Osteoblast (primary cell): Measurements from ENCODE around the gene TTC39A. TPM values are rescaled to one million over a fixed set of nuclear protein-coding genes. Genes with fewer than 3 reads are reported as not detected.

ENCODE experiments used
- DNase-seq: peaks from one replicate; pipeline ENCODE4 v3.0.0; 2011; ENCODE audit warnings: low spot score, mixed read lengths; ENCODE audit not compliant: insufficient read length; ENCODE audit errors: missing footprints
- H2AFZ ChIP-seq: 2 replicates; pipeline ENCODE4 v1.6.0; 2011; ENCODE audit warnings: mild to moderate bottlenecking, low read length
- H3K27ac ChIP-seq: 2 replicates; pipeline ENCODE4 v1.5.1; 2011; ENCODE audit warnings: mild to moderate bottlenecking, low read depth, low read length, moderate library complexity
- H3K27me3 ChIP-seq: 2 replicates; pipeline ENCODE4 v1.6.0; 2012; ENCODE audit warnings: mild to moderate bottlenecking, control low read depth, inconsistent platforms, low read length, moderate library complexity; ENCODE audit not compliant: insufficient read depth
- H3K36me3 ChIP-seq: 2 replicates; pipeline ENCODE4 v1.5.1; 2011; ENCODE audit warnings: mild to moderate bottlenecking, low read length, control low read depth, moderate library complexity; ENCODE audit not compliant: insufficient read depth
- H3K4me1 ChIP-seq: 2 replicates; pipeline ENCODE4 v1.5.1; 2011; ENCODE audit warnings: mild to moderate bottlenecking, low read length, control low read depth, moderate library complexity; ENCODE audit not compliant: insufficient read depth
- H3K4me2 ChIP-seq: 2 replicates; pipeline ENCODE4 v1.6.0; 2011; ENCODE audit warnings: mild to moderate bottlenecking, low read length; ENCODE audit not compliant: insufficient read depth
- H3K4me3 ChIP-seq: fragments of 200-600 bp; sonication (generic); 3 replicates; pipeline ENCODE4 v1.5.1; 2012; ENCODE audit warnings: mild to moderate bottlenecking, low read length, inconsistent platforms; ENCODE audit not compliant: insufficient read depth
- H3K79me2 ChIP-seq: 2 replicates; pipeline ENCODE4 v1.6.0; 2012; ENCODE audit warnings: mild to moderate bottlenecking, low read length, control low read depth, inconsistent platforms; ENCODE audit not compliant: insufficient read depth
- H3K9me3 ChIP-seq: 2 replicates; pipeline ENCODE4 v1.5.1; 2011; ENCODE audit warnings: low read depth, low read length, control low read depth
- H4K20me1 ChIP-seq: 2 replicates; pipeline ENCODE4 v1.6.0; 2012; ENCODE audit warnings: mild to moderate bottlenecking, low read length, control low read depth; ENCODE audit not compliant: insufficient read depth
- CTCF ChIP-seq: IDR thresholded peaks from 2 replicates; pipeline ENCODE4 v1.5.1; 2011; ENCODE audit warnings: mild to moderate bottlenecking, low read depth, low read length, moderate library complexity; ENCODE audit errors: extremely low read depth
- total RNA-seq: library from RNA; depleted of rRNA; stranded (reverse); fragments of >200 nt; gene quantifications from 2 replicates; pipeline ENCODE4 v1.2.3, GENCODE V29; 2012

The TTC39A gene
- total RNA-seq, 1 donor = 0.72 TPM

- Histone ChIP-seq H2AFZ (no peak overlapping the region), H4K20me1 (no peaks in the 10 kb centered on the region), H3K9me3 (no peaks in the 10 kb centered on the region), H3K4me2 (no peak overlapping the region), H3K4me1 (peaks cover 7% of the 10 kb centered on the region), H3K36me3 (no peaks in the 10 kb centered on the region), H3K4me3 (no peak overlapping the region), H3K27ac (no peak overlapping the region), H3K27me3 (no peaks in the 10 kb centered on the region), H3K79me2 (no peaks in the 10 kb centered on the region)
- no peak for TF ChIP-seq CTCF
- peak; percentile 23 for DNase-seq
Observed at GRCh38 chr1:51324251-51325010, 5.9 kb downstream of the TTC39A start.

- Histone ChIP-seq H3K9me3 (no peaks in the 10 kb centered on the region), H3K27me3 (no peaks in the 10 kb centered on the region), H3K4me2 (no peak overlapping the region), H4K20me1 (no peaks in the 10 kb centered on the region), H2AFZ (no peak overlapping the region), H3K4me1 (peaks cover 6% of the 10 kb centered on the region), H3K27ac (no peak overlapping the region), H3K79me2 (no peaks in the 10 kb centered on the region), H3K4me3 (no peak overlapping the region), H3K36me3 (no peaks in the 10 kb centered on the region)
- TF ChIP-seq CTCF = no peak
- DNase-seq = peak; percentile 6
Observed at GRCh38 chr1:51323778-51324177, 6.6 kb downstream of the TTC39A start.

- no peak overlapping the region for H2AFZ ChIP-seq
- no peaks in the 10 kb centered on the region for H3K27me3 ChIP-seq
- no peaks in the 10 kb centered on the region for H3K79me2 ChIP-seq
- no peaks in the 10 kb centered on the region for H4K20me1 ChIP-seq
- peak; percentile 48 for DNase-seq
- TF ChIP-seq CTCF = no peak
- H3K4me3 ChIP-seq = no peak overlapping the region
- H3K36me3 ChIP-seq = no peaks in the 10 kb centered on the region
- H3K4me2 ChIP-seq = no peak overlapping the region
- H3K9me3 ChIP-seq = no peaks in the 10 kb centered on the region
- no peak overlapping the region for H3K27ac ChIP-seq
- H3K4me1 ChIP-seq = no peaks in the 10 kb centered on the region
Observed at GRCh38 chr1:51322417-51323101, 7.8 kb downstream of the TTC39A start.

GRCh38 chr1:51321924-51322280 is 8.5 kb downstream of the TTC39A start:
- Histone ChIP-seq H3K27me3 (no peaks in the 10 kb centered on the region), H3K4me1 (no peaks in the 10 kb centered on the region), H2AFZ (no peak overlapping the region), H3K4me3 (no peak overlapping the region), H3K27ac (no peak overlapping the region), H3K36me3 (no peaks in the 10 kb centered on the region), H3K9me3 (no peaks in the 10 kb centered on the region), H3K79me2 (no peaks in the 10 kb centered on the region), H3K4me2 (no peak overlapping the region), H4K20me1 (no peaks in the 10 kb centered on the region)
- no peak for TF ChIP-seq CTCF
- no peak for DNase-seq
